HCT116 (cell line): ENCODE measurements around the gene ELAPOR2. TPM values are rescaled to one million over a fixed set of nuclear protein-coding genes. Genes with fewer than 3 reads are reported as not detected.

Source experiments
- ATAC-seq: fragments of 200-7000 bp; cut with Tn5 transposase; 2 replicates; pipeline ENCODE4 v1.9.1; 2020; ENCODE audit warnings: mild to moderate bottlenecking, moderate library complexity
- BruUV-seq: library from RNA; stranded (reverse); fragments of 400-500 nt; replicated peaks from 2 replicates; lab custom pipeline; 2021; lab: Mats Ljungman, UMichigan
- CTCF ChIA-PET: fragments of 300-600 bp; sonication (Branson Sonifier 250); formaldehyde crosslinking; loops from one replicate; lab custom pipeline; 2021; ENCODE audit warnings: antibody characterized with exemption; lab: Charles Lee
- POLR2A ChIA-PET: fragments of 300-600, 350-600 bp; sonication (Branson Sonifier 250); formaldehyde crosslinking; loops from one replicate; lab custom pipeline; 2021; ENCODE audit warnings: antibody characterized with exemption; lab: Charles Lee
- RAD21 ChIA-PET, 2 experiments: fragments of 300-600 bp; sonication (Branson Sonifier 250); formaldehyde crosslinking; loops; one replicate each; lab custom pipeline; 2023; ENCODE audit warnings: low total read pairs in 2 of 2; ENCODE audit not compliant: uncharacterized antibody in 2 of 2, unreplicated experiment in 2 of 2, low non-redundant PET in 1 of 2; lab: Charles Lee
- DNase-seq: peaks from one replicate; pipeline ENCODE4 v3.0.0-alpha.2; 2010; ENCODE audit warnings: low read depth, low spot score
- H2AFZ ChIP-seq: fragments of 200-600 bp; shearing (Covaris generic), sonication (generic); 2 replicates; pipeline ENCODE4 v1.6.1; 2017; ENCODE audit warnings: low read depth, mixed run types, mixed read lengths, antibody characterized with exemption, low read length; ENCODE audit not compliant: poor library complexity, severe bottlenecking
- H3K27ac ChIP-seq: 2 replicates; pipeline ENCODE4 v1.5.1; 2012; ENCODE audit warnings: low read depth, low read length
- H3K27me3 ChIP-seq: fragments of 200-600 bp; sonication (generic); 2 replicates; pipeline ENCODE4 v1.6.1; 2016; ENCODE audit warnings: mixed run types, low read length, mixed read lengths; ENCODE audit not compliant: insufficient read depth
- H3K36me3 ChIP-seq, 2 experiments: fragments of 200-500 bp in 1 of 2; fragments of 200-600 bp in 1 of 2; sonication (Bioruptor generic) in 1 of 2; sonication (generic) in 1 of 2; 2 replicates each; pipeline versions ENCODE4 v1.5.1 to v1.6.1; 2014 to 2016; ENCODE audit warnings: low read length in 2 of 2, inconsistent platforms in 1 of 2, mixed read lengths in 1 of 2, mixed run types in 1 of 2; ENCODE audit not compliant: insufficient read depth in 2 of 2, control insufficient read depth in 1 of 2
- H3K4me1 ChIP-seq, 2 experiments: fragments of 200-600 bp in 1 of 2; sonication (generic) in 1 of 2; 2 replicates each; pipeline versions ENCODE4 v1.5.1 to v1.6.1; 2012 to 2017; ENCODE audit warnings: low read length in 2 of 2, inconsistent platforms in 1 of 2, mild to moderate bottlenecking in 1 of 2, mixed read lengths in 1 of 2, mixed run types in 1 of 2, moderate library complexity in 1 of 2; ENCODE audit not compliant: insufficient read depth in 2 of 2, control insufficient read depth in 1 of 2
- H3K4me2 ChIP-seq: fragments of 200-600 bp; sonication (generic); 2 replicates; pipeline ENCODE4 v1.6.1; 2017; ENCODE audit warnings: mixed run types, low read length, mixed read lengths
- H3K4me3 ChIP-seq, 2 experiments: fragments of 200-600 bp in 1 of 2; sonication (generic) in 1 of 2; replicated peaks in 1 of 2; 2 replicates each; pipeline ENCODE4 v1.5.1; 2011 to 2016; ENCODE audit warnings: low read length in 2 of 2, control low read depth in 1 of 2, low read depth in 1 of 2, mild to moderate bottlenecking in 1 of 2, mixed read lengths in 1 of 2, mixed run types in 1 of 2
- H3K79me2 ChIP-seq: fragments of 200-600 bp; sonication (generic); 2 replicates; pipeline ENCODE4 v1.6.1; 2017; ENCODE audit warnings: mild to moderate bottlenecking, mixed run types, low read length, moderate library complexity, mixed read lengths; ENCODE audit not compliant: insufficient read depth
- H3K9ac ChIP-seq: fragments of 200-600 bp; sonication (generic); 2 replicates; pipeline ENCODE4 v1.6.1; 2016; ENCODE audit warnings: low read length, mixed read lengths
- H3K9me2 ChIP-seq: fragments of 200-600 bp; sonication (generic), shearing (Covaris generic); 2 replicates; pipeline ENCODE4 v1.6.1; 2017; ENCODE audit warnings: mixed run types, mild to moderate bottlenecking, moderate library complexity; ENCODE audit not compliant: insufficient read depth
- H3K9me3 ChIP-seq, 2 experiments: fragments of 200-500 bp in 1 of 2; fragments of 200-600 bp in 1 of 2; sonication (Bioruptor generic) in 1 of 2; sonication (generic) in 1 of 2; 2 replicates each; pipeline ENCODE4 v1.6.1; 2014 to 2017; ENCODE audit warnings: low read length in 2 of 2, mixed read lengths in 2 of 2, inconsistent platforms in 1 of 2, low read depth in 1 of 2, mild to moderate bottlenecking in 1 of 2, mixed run types in 1 of 2, moderate library complexity in 1 of 2; ENCODE audit not compliant: control insufficient read depth in 1 of 2, insufficient read depth in 1 of 2
- H4K20me1 ChIP-seq: fragments of 200-600 bp; sonication (generic), shearing (Covaris generic); 2 replicates; pipeline ENCODE4 v1.6.1; 2017; ENCODE audit warnings: mixed run types, mild to moderate bottlenecking, moderate library complexity; ENCODE audit not compliant: insufficient read depth
- CBX3 ChIP-seq: IDR thresholded peaks from 2 replicates; pipeline ENCODE4 v1.6.1; 2012; ENCODE audit warnings: low read depth
- CEBPB ChIP-seq: IDR thresholded peaks from 2 replicates; pipeline ENCODE4 v1.6.1; 2012; ENCODE audit warnings: low read depth
- EGR1 ChIP-seq: IDR thresholded peaks from 2 replicates; pipeline ENCODE4 v1.6.1; 2012; ENCODE audit warnings: low read depth
- EZH2phosphoT487 ChIP-seq: fragments of 200-600 bp; IDR thresholded peaks from 2 replicates; pipeline ENCODE4 v1.6.1; 2018; ENCODE audit warnings: antibody characterized with exemption, borderline replicate concordance
- MAX ChIP-seq: IDR thresholded peaks from 2 replicates; pipeline ENCODE4 v1.6.1; 2012
- POLR2A ChIP-seq: IDR thresholded peaks from 2 replicates; pipeline ENCODE4 v1.7.0; 2011; ENCODE audit warnings: borderline replicate concordance; ENCODE audit not compliant: insufficient read depth, insufficient read length; ENCODE audit errors: extremely low read depth
- RAD21 ChIP-seq: IDR thresholded peaks from 2 replicates; pipeline ENCODE4 v1.6.1; 2012; ENCODE audit warnings: low read depth, mild to moderate bottlenecking
- REST ChIP-seq: IDR thresholded peaks from 2 replicates; pipeline ENCODE4 v1.6.1; 2012; ENCODE audit warnings: low read depth
- SIN3A ChIP-seq: IDR thresholded peaks from 2 replicates; pipeline ENCODE4 v1.6.1; 2012; ENCODE audit warnings: low read depth
- SP1 ChIP-seq: IDR thresholded peaks from 2 replicates; pipeline ENCODE4 v1.6.1; 2012; ENCODE audit warnings: low read depth
- SRF ChIP-seq: IDR thresholded peaks from 2 replicates; pipeline ENCODE4 v1.6.1; 2012; ENCODE audit warnings: low read depth
- TCF7L2 ChIP-seq: IDR thresholded peaks from 2 replicates; pipeline ENCODE4 v1.7.0; 2011; ENCODE audit warnings: borderline replicate concordance, inconsistent platforms; ENCODE audit not compliant: insufficient read depth, insufficient read length; ENCODE audit errors: extremely low read depth
- YY1 ChIP-seq: IDR thresholded peaks from 2 replicates; pipeline ENCODE4 v1.6.1; 2011; ENCODE audit warnings: low read length, low read depth, moderate library complexity, mild to moderate bottlenecking; ENCODE audit not compliant: insufficient replicate concordance; ENCODE audit errors: extremely low read depth
- ZBTB33 ChIP-seq: IDR thresholded peaks from 2 replicates; pipeline ENCODE4 v1.6.1; 2011; ENCODE audit warnings: mild to moderate bottlenecking, low read length, moderate library complexity; ENCODE audit not compliant: insufficient replicate concordance; ENCODE audit errors: extremely low read depth
- ZFX ChIP-seq: fragments of 450-650 bp; IDR thresholded peaks from 2 replicates; pipeline ENCODE4 v1.6.1; 2017
- ZNF274 ChIP-seq: fragments of 200-500 bp; sonication (Bioruptor generic); IDR thresholded peaks from 2 replicates; pipeline ENCODE4 v1.6.1; 2014; ENCODE audit warnings: mild to moderate bottlenecking, low read depth, low read length, inconsistent platforms
- intact Hi-C: fragments of 100-400 bp; cut with micrococcal nuclease; formaldehyde crosslinking; loops from 2 replicates; pipeline ENCODE4 v1.10.0; 2022
- total RNA-seq: library from RNA; stranded (reverse); gene quantifications from one replicate; pipeline ENCODE4 v1.2.1, GENCODE V29; 2021; ENCODE audit not compliant: unreplicated experiment

ELAPOR2 gene
- total RNA-seq, 1 experiment from 2014 or later: 26.0 TPM

GRCh38 chr7:87056346-87056745 lies 3.1 kb downstream of the ELAPOR2 start (continued):
- TF ChIP-seq REST (no peak), SP1 (no peak), POLR2A (no peak), EZH2phosphoT487 (no peak), SRF (no peak), ZNF274 (no peak), EGR1 (no peak), ZFX (no peak)

GRCh38 chr7:87048839-87049238 lies 10.6 kb downstream of the ELAPOR2 start:
- Histone ChIP-seq H3K36me3 (no peaks in the 10 kb centered on the region), H2AFZ (no peak overlapping the region), H3K9me3 (no peaks in the 10 kb centered on the region), H3K79me2 (no peaks in the 10 kb centered on the region), H3K9me2 (no peaks in the 10 kb centered on the region), H3K27me3 (no peaks in the 10 kb centered on the region), H3K4me1 (no peaks in the 10 kb centered on the region), H4K20me1 (no peaks in the 10 kb centered on the region), H3K4me2 (no peak overlapping the region), H3K4me3 (no peak overlapping the region)
- ChIA-PET CTCF (no interaction called here), RAD21 (no interaction called here), POLR2A (no interaction called here)
- BruUV-seq: no TSS peak
- no peak for DNase-seq
- no peak for ATAC-seq
- TF ChIP-seq SIN3A: no peak
- no peak for TF ChIP-seq CEBPB
- TF ChIP-seq POLR2A: no peak
- no peak for TF ChIP-seq ZNF274
- no peak for TF ChIP-seq ZBTB33
- no peak for TF ChIP-seq SP1
- no peak for TF ChIP-seq TCF7L2
- TF ChIP-seq MAX: no peak
- TF ChIP-seq YY1: no peak
- no peak for TF ChIP-seq RAD21
- TF ChIP-seq ZFX: no peak
- TF ChIP-seq CBX3: no peak
- TF ChIP-seq, all 23 proteins: peak for 0
- Histone ChIP-seq H3K27ac (no peak overlapping the region), H3K9ac (no peak overlapping the region)
- intact Hi-C loops: no loop called here
